ENCODE results near the gene TAOK3. TPM values are rescaled to one million over a fixed set of nuclear protein-coding genes. Genes with fewer than 3 reads are reported as not detected.

The TAOK3 gene
- total and polyA plus RNA-seq, 2 of the 4 experiments (the other 2 are of a cell fraction), result 26.3 to 54.5 TPM

- no peak for TF ChIP-seq POLR2A (IDR thresholded peaks at IDR 0.05; ENCODE audit: low read depth, low read length)
- TF ChIP-seq RAD21 (IDR thresholded peaks at IDR 0.05; ENCODE audit: low read length), result no peak
- TF ChIP-seq MAFK (IDR thresholded peaks at IDR 0.05; ENCODE audit: low read depth, low read length), result no peak
- TF ChIP-seq RCOR1 (IDR thresholded peaks at IDR 0.05; ENCODE audit: insufficient replicate concordance, low read length), result no peak
- no peak for TF ChIP-seq NFE2L2 (IDR thresholded peaks at IDR 0.05; ENCODE audit: low read depth, low read length)
- TF ChIP-seq USF2 (IDR thresholded peaks at IDR 0.05; ENCODE audit: low read depth, low read length), result no peak
- no peak for TF ChIP-seq CTCF (conservative IDR thresholded peaks at IDR 0.05; ENCODE audit: low read depth, low read length)
- no peak for TF ChIP-seq BHLHE40 (IDR thresholded peaks at IDR 0.05; ENCODE audit: low read depth, low read length)
- TF ChIP-seq MAZ (IDR thresholded peaks at IDR 0.05; ENCODE audit: borderline replicate concordance, low read depth, low read length), result no peak
- no peak for TF ChIP-seq FOS (IDR thresholded peaks at IDR 0.05; ENCODE audit: low read depth, low read length)
- TF ChIP-seq SMC3 (IDR thresholded peaks at IDR 0.05; ENCODE audit: low read depth, low read length), result no peak
- TF ChIP-seq CEBPB (IDR thresholded peaks at IDR 0.05; ENCODE audit: low read depth, low read length), result no peak
- no peak for TF ChIP-seq ELK1 (IDR thresholded peaks at IDR 0.05; ENCODE audit: borderline replicate concordance, low read depth, low read length)
- TF ChIP-seq MXI1 (IDR thresholded peaks at IDR 0.05; ENCODE audit: borderline replicate concordance, low read depth, low read length), result no peak
- TF ChIP-seq RFX5 (IDR thresholded peaks at IDR 0.05; ENCODE audit: low read depth, low read length), result no peak
- no peak for TF ChIP-seq CHD1 (IDR thresholded peaks at IDR 0.05; ENCODE audit: low read depth, low read length)
- no peak overlapping the region for H2BK20ac ChIP-seq (ENCODE audit: low read depth, low read length)
- no peak for ATAC-seq (ENCODE audit: low read depth)
- no peak overlapping the region for H2BK5ac ChIP-seq (ENCODE audit: low read depth, low read length, poor library complexity, severe bottlenecking)
- no peak overlapping the region for H2BK120ac ChIP-seq (ENCODE audit: low read depth, low read length)
- no peak overlapping the region for H2AFZ ChIP-seq (replicated peaks; ENCODE audit: low read length, poor library complexity)
- ChIA-PET POLR2A (ENCODE audit: unreplicated experiment) (no interaction called here), CTCF (interaction anchor here (1.1 to 3.7 kb wide), 5 partner anchors 185 to 254 kb away, joined by 5 to 65 read pairs (median 9); no protein-coding TSS in a partner anchor)
- H3K9me3 ChIP-seq (ENCODE audit: control insufficient read depth, insufficient read depth, low read length), result no peaks in the 10 kb centered on the region
- peaks cover 8% of the 10 kb centered on the region for H4K20me1 ChIP-seq (ENCODE audit: insufficient read depth, low read length)
- no peak overlapping the region for H4K8ac ChIP-seq (ENCODE audit: low read depth in 2 of 2, low read length in 2 of 2)
- peaks cover 4% of the 10 kb centered on the region; the same call in 1 of the 2 replicates for H3K36me3 ChIP-seq (ENCODE audit: control insufficient read depth, insufficient read depth, low read length)
- H3K9me1 ChIP-seq (ENCODE audit: insufficient read depth, low read length), result no peaks in the 10 kb centered on the region
- peaks cover 9 to 24% of the 10 kb centered on the region in 2 experiments for H3K79me1 ChIP-seq (ENCODE audit: low read depth in 1 of 2, low read length in 2 of 2)
- H3K27me3 ChIP-seq (ENCODE audit: control insufficient read depth, insufficient read depth, low read length), result no peaks in the 10 kb centered on the region
- no peak overlapping the region for H3K9ac ChIP-seq (ENCODE audit: low read depth, low read length)
- no peak overlapping the region for H3K18ac ChIP-seq (ENCODE audit: low read depth, low read length)
- no peak overlapping the region for H4K91ac ChIP-seq (ENCODE audit: insufficient read depth, low read depth, low read length)
- H2AK9ac ChIP-seq (replicated peaks; ENCODE audit: low read depth, low read length, poor library complexity), result no peak overlapping the region
- H3K4ac ChIP-seq (ENCODE audit: low read depth, low read length), result no peak overlapping the region
- no CpG with 5 or more reads among the region's 5 CpGs for WGBS, 2 experiments (ENCODE audit: extremely low coverage in 2 of 2, insufficient read length in 1 of 2)
- no peak overlapping the region for H3K14ac ChIP-seq (replicated peaks; ENCODE audit: low read depth, low read length)
- no peak overlapping the region for H3K56ac ChIP-seq (ENCODE audit: extremely low read depth, insufficient read depth, low read length)
- dilution Hi-C loops (cut with HindIII; ENCODE audit: low sequenced_read_pairs, unreplicated experiment), result no loop called here
- in situ Hi-C loops (cut with MboI; ENCODE audit: low sequenced_read_pairs), result loop anchor here (5.0 to 25.0 kb wide), 3 partner anchors 193 to 1737 kb away; partner anchors contain the start of gene RAB35
- H3K4me3 ChIP-seq (ENCODE audit: insufficient read depth, low read depth, low read length), result no peak overlapping the region
- H3K23ac ChIP-seq (ENCODE audit: low read depth, low read length), result no peak overlapping the region
- BruUV-seq (replicated peaks), result no TSS peak
- peaks cover 1% of the 10 kb centered on the region; the same call in 1 of the 2 replicates for H3K4me1 ChIP-seq (ENCODE audit: control insufficient read depth, insufficient read depth, low read length)
- intact Hi-C loops (cut with micrococcal nuclease), result loop anchor here (5.0 kb wide), 3 partner anchors 43 to 498 kb away; partner anchors contain the start of gene WSB2
- no peak overlapping the region for H2AK5ac ChIP-seq (ENCODE audit: low read depth, low read length)
- no peak overlapping the region for H4K5ac ChIP-seq (ENCODE audit: low read depth, low read length)
- H2BK15ac ChIP-seq (ENCODE audit: low read depth, low read length), result no peak overlapping the region
- H3K27ac ChIP-seq (ENCODE audit: insufficient read depth, low read length), result no peak overlapping the region
- no peak for DNase-seq
- no peak overlapping the region for H3K4me2 ChIP-seq (ENCODE audit: low read depth, low read length)
Measured at GRCh38 chr12:118374909-118375308, 2.2 kb upstream of the TAOK3 start.
